ENCODE measurements around the gene COA3. TPM values are rescaled to one million over a fixed set of nuclear protein-coding genes. Genes with fewer than 3 reads are reported as not detected.
"Not testable (repeated sequence)": the region's sequence is repeated elsewhere in the genome, so short reads cannot be mapped to it uniquely, and the experiment has no call there.

Gene COA3
- total RNA-seq, 5 donors from 2014 or later (not counting 1 experiment from before 2014, with no cell fraction given) = 7.9 to 32.4 (median 29.8) TPM

DNA sequence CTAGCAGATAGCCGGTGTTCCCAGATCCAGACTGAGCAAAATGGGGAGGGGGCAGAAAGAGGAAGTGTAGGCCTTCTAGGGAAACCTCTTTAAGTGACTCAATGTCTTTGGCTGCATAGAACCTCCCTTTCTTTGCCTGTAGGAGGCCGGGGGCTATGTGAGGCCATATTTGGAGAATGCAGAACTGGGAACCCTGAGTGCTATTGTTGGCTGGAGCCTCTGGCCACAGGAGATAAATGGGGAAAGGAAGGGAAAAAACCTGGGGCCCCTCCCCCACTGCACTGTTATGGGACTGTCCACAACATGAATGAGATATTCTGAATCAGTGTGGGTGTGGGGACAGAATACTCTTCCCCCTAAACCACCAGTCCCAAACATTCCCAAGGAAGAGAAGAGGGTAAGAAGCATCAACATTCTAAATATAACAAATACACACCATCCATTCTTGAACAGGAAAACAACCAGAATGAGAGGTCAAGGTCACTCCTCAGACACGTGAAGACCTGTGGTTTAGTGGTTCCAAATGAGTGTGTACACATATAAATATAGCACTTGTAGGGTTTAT, 22.9 kb downstream of the COA3 start:
- ChIA-PET CTCF (no interaction called here), POLR2A (no interaction called here)
- Histone ChIP-seq H3K4me3 (ENCODE audit: control insufficient read depth in 1 of 2, extremely low read depth in 1 of 2, low read length in 1 of 2) (no peak overlapping the region), H3K27me3 (replicated peaks in 1 of 2; ENCODE audit: control insufficient read depth in 2 of 2, extremely low read depth in 1 of 2, insufficient read depth in 2 of 2, low read length in 1 of 2) (peaks cover 0 to 10% of the 10 kb centered on the region in 2 experiments), H3K4me1 (ENCODE audit: control insufficient read depth in 1 of 2, extremely low read depth in 1 of 2, insufficient read depth in 2 of 2, low read length in 2 of 2) (peaks cover 2 to 26% of the 10 kb centered on the region in 2 experiments), H3K36me3 (ENCODE audit: control insufficient read depth in 2 of 2, extremely low read depth in 1 of 2, insufficient read depth in 1 of 2, low read length in 1 of 2) (peaks cover 28 to 41% of the 10 kb centered on the region in 2 donors), H3K27ac (ENCODE audit: low read length) (no peak overlapping the region), H3K9me3 (no peaks in the 10 kb centered on the region)
- peaks cover 4 to 8% of the 10 kb centered on the region in 2 donors for H3K27me3 Mint-ChIP-seq
- no peak overlapping the region for H3K27ac Mint-ChIP-seq
- no peaks in the 10 kb centered on the region for H3K9me3 Mint-ChIP-seq
- no peak for DNase-seq
- 100% methylated on average over 2 of the region's 3 CpGs for WGBS (ENCODE audit: insufficient coverage)
- peaks cover 38% of the 10 kb centered on the region for H3K36me3 Mint-ChIP-seq
- no peak for ATAC-seq (replicated peaks in 1 of 4)
- peak overlapping the region in 1 of 3 donors; percentile 98 for H3K4me3 Mint-ChIP-seq
- H3K4me1 Mint-ChIP-seq = peaks cover 29 to 40% (median 33%) of the 10 kb centered on the region in 3 donors

DNA sequence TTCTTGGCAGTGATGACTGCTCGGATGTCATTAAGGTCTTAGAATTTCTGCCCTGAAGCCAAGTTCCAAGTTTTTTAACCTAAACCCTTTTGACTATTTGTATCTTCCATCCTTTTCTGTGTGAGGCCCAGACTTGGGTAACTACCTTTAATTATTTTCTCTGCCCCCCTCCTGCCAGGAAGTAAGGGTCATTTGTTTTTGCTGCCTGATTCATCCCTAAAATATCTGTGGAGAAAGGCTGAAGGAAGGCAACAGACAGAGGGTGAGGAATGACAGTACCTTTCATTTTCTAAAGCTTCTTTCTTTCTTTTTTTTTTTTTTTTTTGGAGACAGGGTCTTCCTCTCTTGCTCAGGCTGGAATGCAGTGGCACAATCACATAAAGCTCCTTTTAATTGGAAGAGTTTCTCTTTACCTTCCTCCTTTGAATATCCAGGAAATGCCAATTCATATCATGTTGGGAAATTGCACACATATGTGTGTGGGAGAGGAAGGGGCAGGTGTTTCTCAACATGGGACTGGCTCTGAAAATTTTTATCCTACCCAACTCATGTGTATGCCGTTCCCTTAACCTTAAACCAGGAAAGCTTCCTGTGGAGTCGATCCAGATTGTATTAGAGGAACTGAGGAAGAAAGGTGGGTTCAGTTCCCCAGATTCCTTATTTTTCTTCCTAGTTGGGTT, 24.3 kb downstream of the COA3 start:
- Mint-ChIP-seq H3K9me3 (no peaks in the 10 kb centered on the region), H3K4me3 (peak overlapping the region; percentile 98 to 99 (median 98)), H3K36me3 (peaks cover 30% of the 10 kb centered on the region), H3K27me3 (peaks cover 0 to under 1% of the 10 kb centered on the region in 2 donors), H3K27ac (peak overlapping the region; percentile 97 to 98), H3K4me1 (peaks cover 25 to 32% (median 29%) of the 10 kb centered on the region in 3 donors)
- no peak for DNase-seq
- CTCF ChIA-PET = interaction anchor here (0.5 to 2.3 kb wide), 9 partner anchors 11 to 710 kb away, joined by 3 to 10 read pairs (median 4); partner anchors contain the start of genes BECN1 (in 2 of the 2), BRCA1 (in 1 of the 2), DHX8 (in 1 of the 2) and RPL27 (in 1 of the 2)
- WGBS (ENCODE audit: insufficient coverage) = 80% methylated on average over 1 of the region's 3 CpGs
- Histone ChIP-seq H3K27me3 (replicated peaks in 1 of 2; ENCODE audit: control insufficient read depth in 2 of 2, extremely low read depth in 1 of 2, insufficient read depth in 2 of 2, low read length in 1 of 2) (no peaks in the 10 kb centered on the region), H3K27ac (ENCODE audit: low read length) (no peak overlapping the region), H3K36me3 (ENCODE audit: control insufficient read depth in 2 of 2, extremely low read depth in 1 of 2, insufficient read depth in 1 of 2, low read length in 1 of 2) (peaks cover 22 to 34% of the 10 kb centered on the region in 2 donors), H3K4me1 (ENCODE audit: control insufficient read depth in 1 of 2, extremely low read depth in 1 of 2, insufficient read depth in 2 of 2, low read length in 2 of 2) (peaks cover 2 to 18% of the 10 kb centered on the region in 2 experiments), H3K4me3 (ENCODE audit: control insufficient read depth in 1 of 2, extremely low read depth in 1 of 2, low read length in 1 of 2) (peak overlapping the region in 1 of 2 donors; percentile 91), H3K9me3 (no peaks in the 10 kb centered on the region)
- ATAC-seq (replicated peaks in 1 of 4) = no peak
- POLR2A ChIA-PET = interaction anchor here in 1 of 2 donors (0.6 to 0.9 kb wide), 2 partner anchors 50 to 164 kb away, joined by 3 to 4 read pairs; partner anchors contain the start of genes BECN1 and TUBG1

DNA sequence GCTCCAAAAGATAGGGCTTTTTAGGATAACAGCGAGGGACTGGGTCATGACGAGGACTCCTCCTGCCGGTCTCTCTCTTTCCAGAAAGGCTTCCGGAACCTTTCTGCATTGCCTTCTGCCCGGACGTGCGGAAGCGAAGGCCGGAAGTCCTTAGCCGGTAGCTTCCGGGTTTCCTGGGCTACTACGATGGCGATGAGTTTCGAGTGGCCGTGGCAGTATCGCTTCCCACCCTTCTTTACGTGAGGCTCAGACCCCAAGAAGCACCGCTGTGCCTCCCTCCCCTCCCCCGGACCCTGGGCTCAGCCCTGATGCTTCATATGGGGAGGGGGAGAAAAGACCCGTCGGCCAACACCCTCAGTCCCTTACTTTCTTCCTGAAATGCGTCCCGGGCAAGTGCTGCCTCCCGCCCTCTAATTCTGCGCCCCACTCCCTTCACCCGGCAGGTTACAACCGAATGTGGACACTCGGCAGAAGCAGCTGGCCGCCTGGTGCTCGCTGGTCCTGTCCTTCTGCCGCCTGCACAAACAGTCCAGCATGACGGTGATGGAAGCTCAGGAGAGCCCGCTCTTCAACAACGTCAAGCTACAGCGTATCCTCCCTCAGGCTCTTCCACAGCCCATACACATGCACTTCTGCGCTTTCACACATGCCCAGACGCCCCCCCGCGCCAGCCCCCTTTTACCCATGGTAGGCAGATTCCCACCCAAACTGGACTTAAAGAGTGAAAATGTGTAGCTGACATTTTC, 25.0 kb downstream of the COA3 start, which contains the start of gene VPS25:
TSS of gene VPS25 (plus strand) at position 160 of the 746 bp plus-strand sequence. CDS start at position 187, 27 bp downstream.
- no peaks in the 10 kb centered on the region for H3K27me3 ChIP-seq (replicated peaks in 1 of 2; ENCODE audit: control insufficient read depth in 2 of 2, extremely low read depth in 1 of 2, insufficient read depth in 2 of 2, low read length in 1 of 2)
- peak; percentile 53 to 86 (median 69) for DNase-seq
- H3K4me3 Mint-ChIP-seq = peak within 1 kb of the TSS; percentile 98 to 99 (median 98)
- ChIA-PET CTCF (interaction anchor here (0.6 to 2.3 kb wide), 9 partner anchors 10 to 1557 kb away, joined by 3 to 10 read pairs (median 4); partner anchors contain the start of genes BECN1 (in 2 of the 2), BRCA1 (in 1 of the 2), DHX8 (in 1 of the 2) and RPL27 (in 1 of the 2)), POLR2A (interaction anchor here (0.6 to 0.9 kb wide), 4 partner anchors 35 to 1085 kb away, joined by 3 to 4 read pairs (median 3); partner anchors contain the start of genes BECN1 (in 1 of the 2) and TUBG1 (in 1 of the 2))
- no peaks in the 10 kb centered on the region for H3K9me3 ChIP-seq
- ATAC-seq (replicated peaks in 1 of 4) = peak; percentile 96 to 99 (median 98)
- WGBS (ENCODE audit: insufficient coverage) = under 1% methylated on average over 23 of the region's 39 CpGs
- peaks cover 16 to 27% of the 10 kb centered on the region in 2 donors for H3K36me3 ChIP-seq (ENCODE audit: control insufficient read depth in 2 of 2, extremely low read depth in 1 of 2, insufficient read depth in 1 of 2, low read length in 1 of 2)
- peak within 1 kb of the TSS; percentile 91 to 100 for H3K4me3 ChIP-seq (ENCODE audit: control insufficient read depth in 1 of 2, extremely low read depth in 1 of 2, low read length in 1 of 2)
- peaks cover 2 to 18% of the 10 kb centered on the region in 2 experiments for H3K4me1 ChIP-seq (ENCODE audit: control insufficient read depth in 1 of 2, extremely low read depth in 1 of 2, insufficient read depth in 2 of 2, low read length in 2 of 2)
- H3K27me3 Mint-ChIP-seq = peaks cover 0 to 2% of the 10 kb centered on the region in 2 donors
- peaks cover 24% of the 10 kb centered on the region for H3K36me3 Mint-ChIP-seq
- H3K9me3 Mint-ChIP-seq = no peaks in the 10 kb centered on the region
- H3K27ac ChIP-seq (ENCODE audit: low read length) = peak within 1 kb of the TSS; percentile 86
- peaks cover 25 to 31% (median 29%) of the 10 kb centered on the region in 3 donors for H3K4me1 Mint-ChIP-seq
- peak within 1 kb of the TSS; percentile 97 to 98 for H3K27ac Mint-ChIP-seq

DNA sequence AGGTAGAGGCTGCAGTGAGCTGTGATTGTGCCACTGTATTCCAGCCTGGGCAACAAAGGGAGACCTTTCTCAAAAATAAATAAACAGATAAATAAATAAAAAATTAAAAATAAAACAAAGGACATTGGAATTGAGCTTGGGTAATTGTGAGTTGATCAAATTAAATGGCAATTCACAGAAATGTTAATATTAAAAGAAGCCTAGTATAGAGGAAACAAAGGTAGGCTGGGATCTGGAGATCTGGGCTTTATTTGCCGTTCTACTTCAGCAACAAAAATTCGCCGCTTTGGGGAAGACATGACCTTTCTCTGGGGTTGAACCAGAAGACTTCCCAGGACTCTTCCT, 25.6 kb downstream of the COA3 start:
- WGBS (ENCODE audit: insufficient coverage) = 0% methylated on average over 3 of the region's 3 CpGs
- H3K4me3 ChIP-seq (ENCODE audit: control insufficient read depth in 1 of 2, extremely low read depth in 1 of 2, low read length in 1 of 2) = peak overlapping the region; percentile 91 to 100
- peaks cover 18% of the 10 kb centered on the region for H3K36me3 Mint-ChIP-seq
- ChIA-PET CTCF (interaction anchor here (0.6 to 2.3 kb wide), 5 partner anchors 9 to 1557 kb away, joined by 3 to 10 read pairs (median 6); partner anchors contain the start of genes BECN1 (in 1 of the 2) and RPL27 (in 1 of the 2)), POLR2A (interaction anchor here in 1 of 2 donors (0.7 kb wide), 1 partner anchor 34 kb away, joined by 3 read pairs; no protein-coding TSS in a partner anchor)
- ATAC-seq (replicated peaks in 1 of 4) (peak in 2 of 4 experiments; percentile 19 to 31), DNase-seq (no peak)
- no peaks in the 10 kb centered on the region for H3K9me3 Mint-ChIP-seq
- peaks cover 5 to 6% of the 10 kb centered on the region in 2 donors for H3K27me3 Mint-ChIP-seq
- H3K36me3 ChIP-seq (ENCODE audit: control insufficient read depth in 2 of 2, extremely low read depth in 1 of 2, insufficient read depth in 1 of 2, low read length in 1 of 2) = peaks cover 12 to 22% of the 10 kb centered on the region in 2 donors
- H3K27ac ChIP-seq (ENCODE audit: low read length) = peak overlapping the region; percentile 86
- peak overlapping the region; percentile 98 to 99 (median 98) for H3K4me3 Mint-ChIP-seq
- H3K4me1 Mint-ChIP-seq = peaks cover 25 to 31% (median 29%) of the 10 kb centered on the region in 3 donors
- H3K27ac Mint-ChIP-seq = peak overlapping the region; percentile 97 to 98
- peaks cover 0 to 2% of the 10 kb centered on the region in 2 experiments for H3K27me3 ChIP-seq (replicated peaks in 1 of 2; ENCODE audit: control insufficient read depth in 2 of 2, extremely low read depth in 1 of 2, insufficient read depth in 2 of 2, low read length in 1 of 2)
- peaks cover 2 to 18% of the 10 kb centered on the region in 2 experiments for H3K4me1 ChIP-seq (ENCODE audit: control insufficient read depth in 1 of 2, extremely low read depth in 1 of 2, insufficient read depth in 2 of 2, low read length in 2 of 2)
- no peaks in the 10 kb centered on the region for H3K9me3 ChIP-seq

DNA sequence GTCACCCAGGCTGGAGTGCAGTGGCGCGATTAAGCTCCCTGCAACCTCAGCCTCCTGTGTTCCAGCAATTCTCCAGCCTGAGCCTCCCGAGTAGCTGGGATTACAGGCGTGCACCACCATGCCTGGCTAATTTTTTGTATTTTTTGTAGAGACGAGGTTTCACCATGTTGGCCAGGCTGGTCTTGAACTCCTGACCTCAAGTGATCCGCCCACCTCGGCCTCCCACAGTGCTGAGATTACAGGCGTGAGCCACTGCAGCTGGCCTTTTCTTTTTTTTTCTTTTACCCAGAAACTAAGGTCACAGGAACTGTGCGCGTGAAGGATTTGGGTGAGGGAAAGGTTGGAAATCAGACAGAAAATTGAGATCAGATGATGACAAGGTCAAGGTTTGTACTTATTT, 28.5 kb downstream of the COA3 start:
- H3K9me3 Mint-ChIP-seq; H3K36me3 Mint-ChIP-seq; H3K4me3 ChIP-seq (ENCODE audit: control insufficient read depth in 1 of 2, extremely low read depth in 1 of 2, low read length in 1 of 2); H3K27ac ChIP-seq (ENCODE audit: low read length); CTCF ChIA-PET; H3K4me3 Mint-ChIP-seq; POLR2A ChIA-PET; H3K27ac Mint-ChIP-seq; ATAC-seq (replicated peaks in 1 of 4); H3K9me3 ChIP-seq; DNase-seq; H3K36me3 ChIP-seq (ENCODE audit: control insufficient read depth in 2 of 2, extremely low read depth in 1 of 2, insufficient read depth in 1 of 2, low read length in 1 of 2): not testable (repeated sequence)
- H3K27me3 ChIP-seq (replicated peaks in 1 of 2; ENCODE audit: control insufficient read depth in 2 of 2, extremely low read depth in 1 of 2, insufficient read depth in 2 of 2, low read length in 1 of 2) = peaks cover 0 to 23% of the 10 kb centered on the region in 2 experiments
- no CpG with 5 or more reads among the region's 10 CpGs for whole genome bisulfite sequencing (ENCODE audit: insufficient coverage)
- Mint-ChIP-seq H3K27me3 (peaks cover 18 to 19% of the 10 kb centered on the region in 2 donors), H3K4me1 (peaks cover 25 to 29% (median 25%) of the 10 kb centered on the region in 3 donors)
- peaks cover 2 to 18% of the 10 kb centered on the region in 2 experiments for H3K4me1 ChIP-seq (ENCODE audit: control insufficient read depth in 1 of 2, extremely low read depth in 1 of 2, insufficient read depth in 2 of 2, low read length in 2 of 2)
